Stimulated activated CD4-positive, alpha-beta T cell treated with anti-CD3 and anti-CD28 coated beads, Interleukin-12 subunit alpha, Interleukin-12 subunit beta, amount 100 ng/mL, for 24 hours (primary cell): ENCODE measurements around the gene CYTH1.

Experiments used
- DNase-seq, 2 experiments: peaks; one replicate each; pipeline ENCODE4 v3.0.0-alpha.2; 2020; ENCODE audit warnings: low read depth in 2 of 2

Gene CYTH1

GRCh38 chr17:78650093-78650715, 131.9 kb downstream of the CYTH1 start:
- DNase-seq, result no peak

DNA sequence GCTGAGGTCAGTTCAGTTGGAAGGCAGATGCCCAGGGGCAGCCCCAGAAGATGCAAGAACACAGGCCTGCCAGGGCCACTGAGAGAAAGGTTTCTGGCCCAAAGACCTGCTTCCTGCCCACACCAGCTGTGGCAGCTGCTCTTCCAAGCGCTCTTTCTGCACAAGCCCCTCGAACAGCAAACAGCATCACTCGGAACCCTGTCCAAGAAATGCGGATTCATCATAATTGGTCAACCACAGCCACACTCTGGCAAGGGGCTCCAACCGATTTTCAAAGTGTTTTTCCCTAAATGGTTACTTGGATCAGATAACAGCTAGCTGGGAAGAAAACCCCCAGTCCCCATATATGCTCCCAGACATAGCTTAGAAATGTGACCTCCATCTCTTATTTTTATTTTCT, 133.8 kb downstream of the CYTH1 start:
- DNase-seq, result no peak

DNA sequence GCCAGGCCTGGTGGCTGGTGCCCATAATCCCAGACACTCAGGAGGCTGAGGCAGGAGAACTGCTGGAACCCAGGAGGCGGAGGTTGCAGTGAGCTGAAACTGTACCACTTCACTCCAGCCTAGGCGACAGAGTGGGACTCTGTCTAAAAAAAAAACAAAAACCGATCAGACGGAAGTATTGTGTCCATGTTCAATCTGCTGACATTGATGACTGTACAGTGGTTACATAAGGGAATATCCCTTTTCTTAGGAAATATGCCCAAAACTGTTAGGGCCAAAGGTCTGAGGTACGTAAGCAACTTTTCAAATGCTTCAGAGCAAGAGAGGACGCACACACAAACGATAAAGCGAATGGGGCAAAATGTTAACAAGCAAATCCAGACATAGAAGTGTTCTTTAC, 135.0 kb downstream of the CYTH1 start:
- no peak for DNase-seq

DNA sequence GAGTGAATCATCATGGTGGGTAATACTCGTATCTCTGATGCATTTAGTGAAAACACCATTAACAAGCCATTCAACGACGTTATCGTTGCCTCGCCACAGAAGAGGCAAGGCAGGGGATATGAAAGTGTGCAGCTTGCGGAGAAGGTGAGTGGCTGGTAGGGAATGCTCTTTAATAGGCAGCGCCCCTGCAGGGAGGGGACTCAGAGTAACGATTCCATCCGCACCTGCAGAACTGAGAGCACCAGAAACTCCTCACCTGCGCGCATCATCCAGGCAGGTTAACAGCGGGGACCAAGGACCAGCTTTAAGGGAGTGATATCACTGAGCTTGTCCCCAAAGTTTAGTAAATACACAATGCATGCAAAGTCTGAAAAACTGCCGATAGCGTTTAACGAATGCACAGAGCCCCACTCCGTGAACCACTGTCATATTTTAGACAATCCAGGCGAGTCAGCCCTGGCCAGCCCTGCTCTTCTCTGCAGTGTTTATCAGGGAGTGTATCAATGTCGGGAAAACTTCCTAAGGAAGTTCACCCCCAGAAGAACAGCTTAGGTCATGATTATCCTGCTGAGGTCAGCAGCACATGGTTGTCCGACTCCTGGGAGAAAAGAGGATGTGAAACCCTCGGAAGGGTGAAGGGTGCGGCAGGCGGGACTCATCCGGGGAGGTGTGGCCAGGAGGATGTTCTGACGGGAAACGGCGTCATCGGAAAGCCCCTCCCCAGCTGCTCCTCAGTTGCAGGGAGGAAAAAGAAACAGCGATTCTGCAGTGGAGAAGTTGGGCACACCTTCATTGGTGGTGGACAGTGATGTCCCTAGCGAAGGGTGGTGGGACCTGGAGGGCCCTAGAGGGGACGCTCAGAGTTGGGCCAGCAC, 136.4 kb downstream of the CYTH1 start:
- peak; percentile 31 to 57 for DNase-seq

DNA sequence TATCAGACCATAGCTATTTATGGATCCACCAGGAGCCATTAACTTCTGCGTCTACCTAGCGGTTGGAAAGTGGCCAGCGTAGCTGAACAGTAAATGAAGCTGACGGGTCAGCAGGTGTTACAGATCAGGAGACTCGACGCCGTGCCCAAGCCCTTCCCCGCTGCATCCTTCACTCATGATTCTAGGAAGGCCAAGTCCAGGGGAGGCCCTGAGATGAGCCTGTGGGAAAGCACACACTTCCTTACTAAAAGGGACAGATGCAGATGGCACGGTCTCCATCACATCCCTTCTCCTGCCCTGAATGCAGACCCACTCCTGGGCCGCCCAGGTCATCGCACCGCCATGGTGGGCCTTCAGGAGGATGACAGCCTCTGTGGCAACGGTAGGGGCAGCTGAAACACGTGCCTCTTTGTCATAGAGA, 137.1 kb downstream of the CYTH1 start:
- DNase-seq, result no peak

GRCh38 chr17:78644224-78644623, 137.8 kb downstream of the CYTH1 start:
- DNase-seq, result no peak

DNA sequence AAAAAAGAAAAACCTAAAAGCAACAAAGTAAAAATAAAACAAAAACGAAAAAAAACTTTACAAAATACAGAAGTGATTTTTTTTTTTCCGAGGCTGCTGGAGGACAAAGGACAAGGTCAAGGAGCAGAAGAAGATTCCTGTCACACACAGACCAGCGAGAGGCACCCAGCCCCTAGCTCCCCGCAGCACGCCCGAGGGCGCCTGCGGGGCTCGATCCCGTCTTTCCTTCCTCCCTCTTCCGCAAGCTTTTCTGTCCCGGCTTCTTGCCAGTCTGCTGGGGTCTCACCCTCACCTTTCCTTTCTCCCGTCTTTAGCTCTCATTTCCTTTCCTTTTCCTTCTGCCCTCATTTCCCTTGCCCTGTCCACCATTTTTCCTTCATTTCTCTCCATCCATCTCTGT, 138.7 kb downstream of the CYTH1 start:
- no peak for DNase-seq

DNA sequence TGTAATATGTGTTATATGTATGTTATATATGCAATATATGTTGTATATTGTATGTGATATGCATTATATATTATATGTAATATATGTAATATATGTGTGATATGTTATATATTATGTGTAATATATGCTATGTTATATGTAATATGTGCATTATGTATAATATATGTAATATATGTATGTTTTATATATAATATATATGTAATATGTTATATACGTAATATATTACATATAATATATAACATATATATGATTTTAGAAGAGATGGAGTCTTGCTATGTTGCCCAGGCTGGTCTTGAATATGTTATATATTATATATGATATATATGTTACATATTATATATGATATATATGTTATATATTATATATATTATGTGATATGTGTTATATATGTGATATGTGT, 139.4 kb downstream of the CYTH1 start:
- DNase-seq, result no peak

GRCh38 chr17:78641666-78642065, 140.4 kb downstream of the CYTH1 start:
- DNase-seq, result no peak

DNA sequence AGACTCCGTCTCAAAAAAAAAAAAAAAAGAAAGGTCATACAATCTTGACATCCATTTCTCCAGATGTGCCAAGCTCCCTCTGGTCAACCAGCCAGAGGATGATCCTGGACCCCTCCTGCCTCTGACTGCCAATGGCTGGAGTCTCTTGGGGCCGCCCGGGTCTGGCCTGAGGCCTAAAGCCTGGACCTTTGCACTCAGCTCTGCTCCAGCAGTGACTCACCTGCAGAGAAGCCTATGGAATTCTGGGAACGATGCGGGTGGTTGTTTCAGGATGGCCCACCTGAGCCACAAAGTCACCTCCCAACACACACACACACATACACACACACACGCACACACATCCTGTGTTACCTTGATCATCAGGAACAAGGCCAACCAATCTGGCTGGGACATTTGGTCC, 140.8 kb downstream of the CYTH1 start:
- DNase-seq, result no peak

DNA sequence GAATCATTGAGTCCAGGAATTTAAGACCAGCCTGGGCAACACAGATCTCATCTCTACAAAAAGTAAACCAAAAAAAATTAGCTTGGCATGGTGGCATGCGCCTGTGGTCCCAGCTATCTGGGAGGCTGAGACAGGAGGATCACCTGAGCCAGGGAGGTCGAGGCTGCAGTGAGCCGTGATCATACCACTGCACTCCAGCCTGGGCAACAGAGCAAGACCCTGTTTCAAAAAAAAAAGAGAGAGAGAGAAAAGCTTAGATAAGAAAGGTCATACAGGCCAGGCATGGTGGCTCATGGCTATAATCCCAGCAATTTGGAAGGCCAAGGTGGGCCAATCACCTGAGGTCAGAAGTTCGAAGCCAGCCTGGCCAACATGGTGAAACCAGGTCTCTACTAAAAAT, 141.4 kb downstream of the CYTH1 start:
- no peak for DNase-seq

- no peak for DNase-seq
Measured at GRCh38 chr17:78637643-78638420, 144.2 kb downstream of the CYTH1 start.

GRCh38 chr17:78637146-78637545, 144.9 kb downstream of the CYTH1 start:
- no peak for DNase-seq

DNA sequence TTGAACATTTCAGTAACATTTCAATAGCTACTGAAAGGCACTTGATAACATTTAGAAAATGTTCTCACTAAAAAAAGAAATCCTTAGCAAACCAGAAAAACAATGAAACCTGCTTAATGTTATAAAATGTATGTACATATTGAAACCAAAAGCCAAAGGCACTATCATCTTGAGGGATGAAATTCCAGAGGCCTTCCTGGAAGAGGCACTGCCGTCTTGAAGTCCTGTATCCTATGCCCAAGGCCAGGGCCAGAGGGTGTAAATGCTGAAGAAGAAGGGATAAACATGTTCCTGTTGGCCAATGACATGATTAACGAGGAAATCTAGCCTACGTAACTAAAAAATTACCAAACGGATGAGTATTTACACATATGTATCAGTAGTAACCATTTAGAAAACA, 147.9 kb downstream of the CYTH1 start:
- no peak for DNase-seq

- DNase-seq, result no peak
Measured at GRCh38 chr17:78629436-78629995, 152.6 kb downstream of the CYTH1 start.

GRCh38 chr17:78628547-78629435, 153.3 kb downstream of the CYTH1 start:
- DNase-seq, result no peak

DNA sequence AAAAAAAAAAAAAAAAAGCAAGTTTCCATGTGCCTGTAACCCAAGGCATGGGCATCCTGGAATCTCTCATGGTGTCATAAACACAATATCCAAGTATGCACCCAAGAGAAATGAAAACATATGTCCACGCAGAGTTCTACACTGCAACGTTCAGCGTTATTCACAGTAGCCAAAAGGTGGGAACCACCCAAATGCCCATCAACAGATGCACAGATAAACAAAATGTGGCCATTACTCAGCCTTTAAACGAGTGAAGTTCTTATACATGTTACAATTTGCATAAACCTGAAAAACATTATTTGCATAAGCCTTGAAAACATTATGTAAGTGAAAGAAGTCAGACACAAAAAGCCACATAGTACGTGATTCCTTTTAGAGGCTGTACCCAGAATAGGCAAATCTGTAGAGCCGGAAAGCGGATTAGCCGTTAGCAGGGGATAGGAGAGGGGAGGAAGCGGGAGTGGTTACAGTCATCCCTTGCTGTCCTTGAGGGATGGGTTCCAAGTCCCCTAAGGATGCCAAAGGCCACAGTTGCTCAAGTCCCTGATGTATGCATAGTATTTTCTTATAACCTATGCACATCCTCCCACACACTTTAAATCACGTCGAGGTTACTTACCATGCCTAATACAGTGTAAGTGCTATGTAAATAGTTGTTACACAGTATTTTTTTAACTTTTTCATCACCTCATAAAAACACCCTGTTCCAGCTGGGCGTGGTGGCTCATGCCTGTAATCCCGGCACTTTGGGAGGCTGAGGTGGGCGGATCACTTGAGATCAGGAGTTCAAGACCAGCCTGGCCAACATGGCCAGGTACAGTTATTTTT, 157.5 kb downstream of the CYTH1 start:
- DNase-seq, result no peak
